Activated naive CD4-positive, alpha-beta T cell treated with anti-CD3 and anti-CD28 coated beads for 36 hours (primary cell): Measurements from ENCODE around the gene CDC42BPA. TPM values are rescaled to one million over a fixed set of nuclear protein-coding genes. Genes with fewer than 3 reads are reported as not detected.
"Not testable (repeated sequence)": the region's sequence is repeated elsewhere in the genome, so short reads cannot be mapped to it uniquely, and the experiment has no call there.

Experiments used
- CTCF ChIA-PET: fragments of 350-600 bp; sonication (Branson Sonifier 250); formaldehyde crosslinking; loops from one replicate; lab custom pipeline; 2021; ENCODE audit warnings: antibody characterized with exemption; lab: Charles Lee
- DNase-seq: peaks from one replicate; pipeline ENCODE4 v3.0.0-alpha.2; 2020
- H3K27ac Mint-ChIP-seq: one replicate; pipeline ENCODE4 v1.8.0; 2021; ENCODE audit warnings: mild to moderate bottlenecking, mixed read lengths
- H3K27me3 Mint-ChIP-seq: one replicate; pipeline ENCODE4 v1.8.0; 2021; ENCODE audit warnings: low read depth, mixed read lengths
- H3K36me3 Mint-ChIP-seq: one replicate; pipeline ENCODE4 v1.8.0; 2021; ENCODE audit warnings: low read depth, mixed read lengths
- H3K4me1 Mint-ChIP-seq: one replicate; pipeline ENCODE4 v1.8.0; 2021; ENCODE audit warnings: low read depth, mixed read lengths
- H3K4me3 Mint-ChIP-seq: one replicate; pipeline ENCODE4 v1.8.0; 2021; ENCODE audit warnings: mild to moderate bottlenecking, moderate library complexity, mixed read lengths
- H3K9me3 Mint-ChIP-seq: one replicate; pipeline ENCODE4 v1.8.0; 2021; ENCODE audit warnings: mixed read lengths
- intact Hi-C: fragments of 100-400 bp; cut with micrococcal nuclease; formaldehyde crosslinking; loops from one replicate; pipeline ENCODE4 v1.15.1; 2023
- total RNA-seq, 2 experiments: library from RNA; stranded (reverse); gene quantifications; one replicate each; pipeline ENCODE4 v1.2.3, GENCODE V29; 2021

Gene CDC42BPA
- total RNA-seq, 2 experiments from 2014 or later: 5.0 to 5.8 TPM

- no peak overlapping the region for H3K27ac Mint-ChIP-seq
- no peak for DNase-seq
- no peak overlapping the region for H3K4me3 Mint-ChIP-seq
- no peaks in the 10 kb centered on the region for H3K27me3 Mint-ChIP-seq
- H3K4me1 Mint-ChIP-seq: peaks cover 22% of the 10 kb centered on the region
- peaks cover 2% of the 10 kb centered on the region for H3K36me3 Mint-ChIP-seq
- intact Hi-C loops: no loop called here
- CTCF ChIA-PET: no interaction called here
- H3K9me3 Mint-ChIP-seq: no peaks in the 10 kb centered on the region
These were observed 361.2 kb downstream of the CDC42BPA start for GRCh38 chr1:226956942-226957713.

DNA sequence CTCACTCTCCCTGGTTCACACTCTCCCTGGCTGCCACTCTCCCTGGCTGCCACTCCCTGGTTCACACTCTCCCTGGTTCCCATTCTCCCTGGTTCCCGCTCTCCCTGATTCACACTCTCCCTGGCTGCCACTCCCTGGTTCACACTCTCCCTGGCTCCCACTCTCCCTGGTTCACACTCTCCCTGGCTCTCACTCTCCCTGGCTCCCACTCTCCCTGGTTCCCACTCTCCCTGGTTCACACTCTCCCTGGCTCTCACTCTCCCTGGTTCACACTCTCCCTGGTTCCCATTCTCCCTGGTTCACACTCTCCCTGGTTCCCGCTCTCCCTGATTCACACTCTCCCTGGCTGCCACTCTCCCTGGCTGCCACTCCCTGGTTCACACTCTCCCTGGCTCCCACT lies 362.4 kb downstream of the CDC42BPA start:
- H3K27me3 Mint-ChIP-seq, H3K9me3 Mint-ChIP-seq, intact Hi-C loops, H3K27ac Mint-ChIP-seq, H3K36me3 Mint-ChIP-seq, DNase-seq, H3K4me3 Mint-ChIP-seq, CTCF ChIA-PET: not testable (repeated sequence)
- H3K4me1 Mint-ChIP-seq: peaks cover 19% of the 10 kb centered on the region

DNA sequence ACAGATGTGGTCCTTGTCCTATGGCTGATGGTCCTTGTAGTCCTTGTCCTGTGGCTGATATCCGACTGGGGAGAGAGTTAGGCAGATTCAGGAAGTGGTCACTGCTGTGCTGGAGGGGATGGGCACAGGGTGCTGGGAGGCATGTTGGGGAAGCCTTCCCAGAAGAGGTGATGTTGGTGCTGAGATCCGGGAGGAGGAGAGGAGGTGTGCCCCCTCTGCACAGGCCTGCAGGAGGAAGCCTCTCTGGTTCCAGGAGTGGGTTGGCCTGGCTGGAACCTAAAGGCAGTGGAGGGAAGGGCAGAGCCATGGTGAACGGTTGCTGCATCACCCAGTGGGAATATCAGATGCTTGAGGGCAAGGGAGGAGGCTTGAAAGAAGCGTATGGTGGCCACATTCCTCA lies 363.5 kb downstream of the CDC42BPA start:
- H3K4me1 Mint-ChIP-seq: peaks cover 19% of the 10 kb centered on the region
- H3K4me3 Mint-ChIP-seq: no peak overlapping the region
- no peaks in the 10 kb centered on the region for H3K9me3 Mint-ChIP-seq
- intact Hi-C loops: no loop called here
- H3K27me3 Mint-ChIP-seq: no peaks in the 10 kb centered on the region
- H3K36me3 Mint-ChIP-seq: peaks cover 2% of the 10 kb centered on the region
- CTCF ChIA-PET: no interaction called here
- H3K27ac Mint-ChIP-seq: no peak overlapping the region
- no peak for DNase-seq

GRCh38 chr1:226954337-226954736 lies 364.0 kb downstream of the CDC42BPA start:
- no peaks in the 10 kb centered on the region for H3K27me3 Mint-ChIP-seq
- H3K4me3 Mint-ChIP-seq: no peak overlapping the region
- H3K9me3 Mint-ChIP-seq: no peaks in the 10 kb centered on the region
- intact Hi-C loops: no loop called here
- no peak overlapping the region for H3K27ac Mint-ChIP-seq
- no peak for DNase-seq
- CTCF ChIA-PET: no interaction called here
- peaks cover 2% of the 10 kb centered on the region for H3K36me3 Mint-ChIP-seq
- H3K4me1 Mint-ChIP-seq: peaks cover 19% of the 10 kb centered on the region

GRCh38 chr1:226953175-226953800 lies 365.0 kb downstream of the CDC42BPA start:
- peaks cover 11% of the 10 kb centered on the region for H3K4me1 Mint-ChIP-seq
- H3K27ac Mint-ChIP-seq: no peak overlapping the region
- no peaks in the 10 kb centered on the region for H3K9me3 Mint-ChIP-seq
- no peaks in the 10 kb centered on the region for H3K27me3 Mint-ChIP-seq
- no peak for DNase-seq
- intact Hi-C loops: no loop called here
- H3K36me3 Mint-ChIP-seq: peaks cover 2% of the 10 kb centered on the region
- CTCF ChIA-PET: no interaction called here
- no peak overlapping the region for H3K4me3 Mint-ChIP-seq

DNA sequence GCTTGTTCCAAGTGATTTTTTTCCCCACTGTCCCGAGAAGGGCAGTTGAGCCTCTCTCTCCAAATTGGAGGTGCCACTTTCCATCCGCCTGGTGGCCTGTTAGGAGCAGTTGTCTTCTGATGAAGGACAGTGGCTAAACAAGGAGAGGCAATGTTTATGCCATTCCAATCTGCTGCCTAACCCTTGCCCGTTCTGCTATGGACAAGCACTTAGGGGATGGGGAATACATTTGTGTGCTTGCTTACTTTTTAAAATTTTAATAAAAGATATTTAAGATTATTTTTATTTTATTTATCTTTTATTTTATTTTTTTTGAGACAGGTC lies 366.2 kb downstream of the CDC42BPA start:
- intact Hi-C loops: no loop called here
- no peaks in the 10 kb centered on the region for H3K9me3 Mint-ChIP-seq
- peaks cover 2% of the 10 kb centered on the region for H3K36me3 Mint-ChIP-seq
- CTCF ChIA-PET: no interaction called here
- no peak overlapping the region for H3K4me3 Mint-ChIP-seq
- H3K27ac Mint-ChIP-seq: no peak overlapping the region
- H3K4me1 Mint-ChIP-seq: peaks cover 6% of the 10 kb centered on the region
- H3K27me3 Mint-ChIP-seq: no peaks in the 10 kb centered on the region
- DNase-seq: no peak

GRCh38 chr1:226951286-226952117 lies 366.8 kb downstream of the CDC42BPA start:
- DNase-seq: no peak
- CTCF ChIA-PET: no interaction called here
- Mint-ChIP-seq H3K4me3 (no peak overlapping the region), H3K4me1 (peaks cover 6% of the 10 kb centered on the region), H3K36me3 (peaks cover 2% of the 10 kb centered on the region), H3K27ac (no peak overlapping the region), H3K27me3 (no peaks in the 10 kb centered on the region), H3K9me3 (no peaks in the 10 kb centered on the region)
- intact Hi-C loops: no loop called here

DNA sequence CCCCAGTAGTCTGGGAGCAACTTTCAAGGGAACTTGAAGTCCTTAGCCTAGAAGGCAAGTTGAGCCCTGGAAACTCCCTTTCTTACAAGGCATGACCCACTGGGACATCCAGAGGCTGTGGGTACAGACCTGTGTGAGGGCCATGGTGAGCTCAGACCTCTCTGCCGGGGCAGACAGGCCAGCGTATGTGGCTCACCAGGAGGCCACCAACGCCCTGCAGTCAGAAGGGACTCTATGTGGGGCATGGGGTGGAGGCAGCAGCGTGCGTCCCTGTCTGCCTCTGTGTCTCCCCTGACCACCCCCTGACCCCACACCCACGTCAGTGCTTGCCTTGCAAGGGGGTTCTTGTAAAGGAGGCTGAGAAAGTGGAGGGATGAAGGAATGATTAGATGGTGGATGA lies 367.4 kb downstream of the CDC42BPA start:
- no peak overlapping the region for H3K4me3 Mint-ChIP-seq
- DNase-seq: no peak
- H3K36me3 Mint-ChIP-seq: peaks cover 2% of the 10 kb centered on the region
- intact Hi-C loops: no loop called here
- no peak overlapping the region for H3K27ac Mint-ChIP-seq
- no peaks in the 10 kb centered on the region for H3K9me3 Mint-ChIP-seq
- CTCF ChIA-PET: no interaction called here
- H3K4me1 Mint-ChIP-seq: peaks cover 12% of the 10 kb centered on the region
- no peaks in the 10 kb centered on the region for H3K27me3 Mint-ChIP-seq

DNA sequence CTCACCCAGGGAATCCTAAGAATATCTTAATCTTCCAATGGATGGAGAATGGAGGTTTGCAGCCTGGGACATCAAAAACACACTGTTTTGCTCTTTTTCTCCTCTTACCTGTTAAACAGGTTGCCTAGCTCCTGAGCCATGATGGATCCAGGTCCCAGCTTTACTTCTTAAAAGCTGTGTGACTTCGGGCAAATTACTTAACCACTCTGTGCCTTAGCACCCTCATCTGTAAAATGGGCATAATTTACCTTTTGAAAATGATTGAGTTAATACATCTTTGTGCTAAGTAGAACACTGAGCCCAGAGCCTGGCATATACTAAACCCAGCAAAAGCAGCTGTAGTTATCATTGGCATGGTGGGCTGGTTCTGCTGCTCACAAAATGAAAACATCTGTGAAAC lies 368.0 kb downstream of the CDC42BPA start:
- Mint-ChIP-seq H3K4me1 (peaks cover 12% of the 10 kb centered on the region), H3K9me3 (no peaks in the 10 kb centered on the region), H3K36me3 (peaks cover 2% of the 10 kb centered on the region), H3K27me3 (no peaks in the 10 kb centered on the region), H3K4me3 (no peak overlapping the region), H3K27ac (no peak overlapping the region)
- CTCF ChIA-PET: interaction anchor here (1.4 kb wide), 1 partner anchor 38 kb away, joined by 3 read pairs; no protein-coding TSS in a partner anchor
- intact Hi-C loops: no loop called here
- DNase-seq: no peak

GRCh38 chr1:226949401-226949800 lies 368.9 kb downstream of the CDC42BPA start:
- no peak overlapping the region for H3K27ac Mint-ChIP-seq
- no peak overlapping the region for H3K4me3 Mint-ChIP-seq
- no peaks in the 10 kb centered on the region for H3K9me3 Mint-ChIP-seq
- H3K27me3 Mint-ChIP-seq: no peaks in the 10 kb centered on the region
- H3K36me3 Mint-ChIP-seq: no peaks in the 10 kb centered on the region
- peaks cover 11% of the 10 kb centered on the region for H3K4me1 Mint-ChIP-seq
- DNase-seq: no peak
- CTCF ChIA-PET: interaction anchor here (1.4 kb wide), 1 partner anchor 37 kb away, joined by 3 read pairs; no protein-coding TSS in a partner anchor
- intact Hi-C loops: no loop called here

- H3K27ac Mint-ChIP-seq: no peak overlapping the region
- H3K4me3 Mint-ChIP-seq: no peak overlapping the region
- no peak for DNase-seq
- no peaks in the 10 kb centered on the region for H3K9me3 Mint-ChIP-seq
- intact Hi-C loops: no loop called here
- CTCF ChIA-PET: interaction anchor here (1.4 kb wide), 1 partner anchor 36 kb away, joined by 3 read pairs; no protein-coding TSS in a partner anchor
- peaks cover 15% of the 10 kb centered on the region for H3K4me1 Mint-ChIP-seq
- no peaks in the 10 kb centered on the region for H3K27me3 Mint-ChIP-seq
- no peaks in the 10 kb centered on the region for H3K36me3 Mint-ChIP-seq
These were observed 369.3 kb downstream of the CDC42BPA start for GRCh38 chr1:226948996-226949395.

- Mint-ChIP-seq H3K4me1 (peaks cover 19% of the 10 kb centered on the region), H3K9me3 (no peaks in the 10 kb centered on the region), H3K36me3 (no peaks in the 10 kb centered on the region), H3K27ac (no peak overlapping the region), H3K4me3 (no peak overlapping the region), H3K27me3 (no peaks in the 10 kb centered on the region)
- CTCF ChIA-PET: no interaction called here
- no peak for DNase-seq
- intact Hi-C loops: no loop called here
These were observed 369.8 kb downstream of the CDC42BPA start for GRCh38 chr1:226948480-226948879.
